GM19025 (cell line): ENCODE measurements around the gene MARK1.
"Not testable (repeated sequence)": the region's sequence is repeated elsewhere in the genome, so short reads cannot be mapped to it uniquely, and the experiment has no call there.

Experiments
- ATAC-seq: cut with Tn5 transposase; IDR thresholded peaks from one replicate; pipeline ENCODE4 v1.9.1; 2021; ENCODE audit warnings: mild to moderate bottlenecking, low read depth, moderate library complexity; ENCODE audit not compliant: unreplicated experiment

The MARK1 gene

GRCh38 chr1:220604926-220605325 is 77.0 kb downstream of the MARK1 start:
- ATAC-seq = no peak

DNA sequence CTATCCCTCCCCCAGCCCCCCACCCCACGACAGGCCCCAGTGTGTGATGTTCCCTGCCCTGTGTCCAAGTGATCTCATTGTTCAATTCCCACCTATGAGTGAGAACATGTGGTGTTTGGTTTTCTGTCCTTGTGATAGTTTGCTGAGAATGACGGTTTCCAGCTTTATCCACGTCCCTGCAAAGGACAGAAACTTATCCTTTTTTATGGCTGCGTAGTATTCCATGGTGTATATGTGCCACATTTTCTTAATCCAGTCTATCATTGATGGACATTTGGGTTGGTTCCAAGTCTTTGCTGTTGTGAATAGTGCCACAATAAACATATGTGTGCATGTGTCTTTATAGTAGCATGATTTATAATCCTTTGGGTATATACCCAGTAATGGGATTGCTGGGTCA is 77.7 kb downstream of the MARK1 start:
- ATAC-seq = not testable (repeated sequence)

DNA sequence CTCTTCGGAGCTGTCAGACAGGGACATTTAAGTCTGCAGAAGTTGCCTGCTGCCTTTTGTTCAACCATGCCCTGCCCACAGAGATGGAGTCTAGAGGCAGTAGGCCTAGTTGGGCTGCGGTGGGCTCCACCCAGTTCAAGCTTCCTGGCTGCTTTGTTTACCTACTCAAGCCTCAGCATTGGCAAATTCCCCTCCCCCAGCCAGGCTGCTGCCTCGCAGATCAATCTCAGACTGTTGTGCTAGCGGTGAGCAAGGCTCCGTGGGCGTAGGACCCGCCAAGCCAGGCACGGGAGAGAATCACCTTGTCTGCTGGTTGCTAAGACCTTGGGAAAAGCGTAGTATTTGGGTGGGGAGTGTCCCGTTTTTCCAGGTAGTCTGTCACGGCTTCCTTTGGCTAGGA is 83.2 kb downstream of the MARK1 start:
- ATAC-seq = not testable (repeated sequence)

- no peak for ATAC-seq
These were observed 88.9 kb downstream of the MARK1 start for GRCh38 chr1:220616836-220617235.

DNA sequence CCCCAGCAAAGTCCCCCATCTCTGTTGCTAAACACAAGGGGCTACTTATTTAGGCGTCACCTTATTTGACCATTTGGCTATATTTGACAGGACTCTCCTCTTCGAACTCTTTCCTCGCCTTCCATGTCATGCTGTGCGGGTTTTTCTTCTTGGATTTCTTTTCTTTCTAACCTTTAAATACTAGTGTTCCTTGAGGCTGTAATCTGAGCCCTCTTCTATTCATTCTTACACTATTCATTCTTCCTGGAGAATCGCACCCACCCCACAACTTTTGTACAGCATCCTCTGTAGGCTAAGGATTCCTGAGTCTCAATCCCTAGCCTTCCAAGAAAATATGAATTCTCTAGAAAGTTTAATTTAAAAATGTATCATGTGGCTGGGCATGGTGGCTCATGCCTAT is 100.5 kb downstream of the MARK1 start:
- ATAC-seq = no peak

DNA sequence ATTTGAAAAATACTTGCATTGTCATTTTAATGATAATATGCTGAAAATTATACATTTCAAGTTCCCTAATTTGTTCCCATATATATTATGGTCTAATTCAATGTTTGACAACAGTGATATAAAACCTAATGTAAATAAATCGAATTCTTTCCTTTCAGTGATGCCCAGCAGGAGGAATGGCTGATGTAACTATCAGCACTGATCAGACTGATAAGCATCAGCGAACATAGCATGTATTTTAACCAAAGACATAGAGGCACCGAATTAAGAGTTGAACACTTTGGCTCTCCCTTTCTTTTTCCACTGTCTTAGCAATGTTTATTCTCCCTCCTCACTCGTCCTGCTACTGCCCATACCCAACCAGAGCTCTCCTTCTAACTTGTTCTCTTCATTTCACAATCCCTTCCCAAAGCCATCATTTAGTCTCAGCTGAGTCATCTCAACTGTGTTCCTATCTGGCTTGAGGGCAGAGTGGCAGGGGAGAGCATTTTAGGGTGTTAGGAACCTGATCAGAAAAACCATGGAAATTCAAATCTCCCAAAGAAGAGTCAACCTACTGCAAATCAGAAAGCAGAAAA is 103.4 kb downstream of the MARK1 start:
- ATAC-seq = no peak

- ATAC-seq = no peak
These were observed 109.8 kb downstream of the MARK1 start for GRCh38 chr1:220637759-220638158.

DNA sequence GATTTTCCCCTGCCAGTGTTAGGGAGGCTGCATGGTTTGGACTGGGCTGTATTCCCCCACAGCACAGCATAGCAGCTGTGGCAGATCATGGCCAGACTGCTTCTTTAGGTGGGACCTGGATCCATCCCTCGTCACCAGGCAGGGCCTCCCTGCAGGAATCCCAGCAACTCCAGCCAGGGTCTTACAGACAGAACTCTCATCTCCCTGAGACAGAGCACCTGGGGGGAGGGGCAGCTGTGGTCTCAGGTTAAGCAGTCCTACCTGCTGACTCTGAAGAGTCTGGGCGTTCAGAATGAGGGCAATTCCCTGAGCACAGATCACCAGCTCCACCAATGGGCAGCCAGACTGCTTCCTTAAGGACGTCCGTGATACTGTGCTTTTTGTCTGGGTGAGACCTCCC is 114.3 kb downstream of the MARK1 start:
- no peak for ATAC-seq

GRCh38 chr1:220652995-220653394 is 125.1 kb downstream of the MARK1 start:
- ATAC-seq = no peak

GRCh38 chr1:220655509-220655908 is 127.6 kb downstream of the MARK1 start:
- peak; percentile 94 for ATAC-seq

GRCh38 chr1:220655961-220656740 is 128.2 kb downstream of the MARK1 start:
- ATAC-seq = peak; percentile 5

DNA sequence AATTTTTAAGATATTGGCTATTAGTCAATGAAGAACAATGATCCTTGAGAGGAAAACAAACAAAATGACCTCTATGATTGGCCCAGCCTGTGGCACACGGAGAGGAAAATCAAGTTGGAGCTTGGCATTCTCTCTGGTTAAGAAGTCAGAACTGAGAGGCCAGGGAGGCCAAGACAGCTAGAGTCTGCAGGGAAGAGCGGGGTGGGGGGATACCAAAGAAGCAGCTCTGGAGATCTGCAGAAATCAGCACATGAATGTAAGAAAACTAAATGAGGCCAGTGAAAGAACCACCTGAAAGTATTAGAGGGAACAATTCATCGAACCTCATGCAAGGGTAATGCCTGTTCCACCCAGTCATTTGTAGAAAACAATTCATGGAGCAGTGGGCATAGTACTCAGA is 138.4 kb downstream of the MARK1 start:
- no peak for ATAC-seq

DNA sequence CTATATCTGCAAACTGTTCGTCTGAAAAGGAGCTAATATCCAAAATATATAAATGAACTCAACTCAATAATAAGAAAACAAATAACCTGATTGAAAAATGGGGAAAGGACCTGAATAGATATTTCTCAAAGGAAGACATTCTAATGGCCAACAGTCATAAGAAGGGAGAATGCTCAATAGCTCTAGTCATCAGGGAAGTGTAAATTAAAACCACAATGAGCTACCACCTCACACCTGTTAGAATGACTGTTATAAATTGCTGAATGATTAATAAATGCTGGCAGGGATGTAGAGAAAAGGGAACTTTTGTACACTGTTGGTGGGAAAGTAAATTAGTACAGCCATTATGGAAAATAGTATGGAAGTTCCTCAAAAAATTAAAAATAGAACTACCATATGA is 141.1 kb downstream of the MARK1 start:
- no peak for ATAC-seq

GRCh38 chr1:220670365-220670764 is 142.4 kb downstream of the MARK1 start:
- no peak for ATAC-seq

GRCh38 chr1:220673921-220674320 is 146.0 kb downstream of the MARK1 start:
- ATAC-seq = no peak

GRCh38 chr1:220677251-220677650 is 149.3 kb downstream of the MARK1 start:
- ATAC-seq = no peak

- ATAC-seq = peak; percentile 85
These were observed 152.2 kb downstream of the MARK1 start for GRCh38 chr1:220680085-220680687.

DNA sequence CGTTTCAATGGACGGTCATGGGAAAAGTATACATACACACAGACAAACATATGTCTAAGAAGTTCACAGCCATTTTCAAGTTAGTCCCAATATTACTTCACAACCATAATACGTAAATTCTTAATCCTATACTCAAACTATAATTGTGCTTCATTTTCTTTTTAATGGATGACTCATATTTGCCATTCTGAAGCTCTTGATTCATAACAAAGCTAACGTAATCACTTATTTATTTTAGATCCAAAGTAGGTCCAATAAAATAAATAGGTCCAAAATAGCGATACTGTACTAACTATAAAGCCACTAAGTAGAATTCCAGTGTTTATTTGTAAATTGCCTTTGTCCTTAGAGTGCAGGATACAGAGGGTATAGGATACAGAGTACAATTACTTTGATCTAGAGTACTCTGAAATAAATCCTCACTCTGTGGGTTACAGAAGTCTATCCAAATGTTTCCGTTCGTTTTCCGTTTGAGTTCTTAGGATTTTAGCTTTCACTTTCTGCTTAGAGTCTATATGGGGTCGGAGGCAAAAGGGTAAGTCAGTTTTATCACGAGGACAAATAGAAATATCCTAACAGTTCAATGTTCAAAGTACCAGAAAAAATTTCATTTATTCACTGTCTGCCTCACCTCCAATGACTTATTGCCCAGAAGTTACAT is 153.4 kb downstream of the MARK1 start:
- no peak for ATAC-seq

DNA sequence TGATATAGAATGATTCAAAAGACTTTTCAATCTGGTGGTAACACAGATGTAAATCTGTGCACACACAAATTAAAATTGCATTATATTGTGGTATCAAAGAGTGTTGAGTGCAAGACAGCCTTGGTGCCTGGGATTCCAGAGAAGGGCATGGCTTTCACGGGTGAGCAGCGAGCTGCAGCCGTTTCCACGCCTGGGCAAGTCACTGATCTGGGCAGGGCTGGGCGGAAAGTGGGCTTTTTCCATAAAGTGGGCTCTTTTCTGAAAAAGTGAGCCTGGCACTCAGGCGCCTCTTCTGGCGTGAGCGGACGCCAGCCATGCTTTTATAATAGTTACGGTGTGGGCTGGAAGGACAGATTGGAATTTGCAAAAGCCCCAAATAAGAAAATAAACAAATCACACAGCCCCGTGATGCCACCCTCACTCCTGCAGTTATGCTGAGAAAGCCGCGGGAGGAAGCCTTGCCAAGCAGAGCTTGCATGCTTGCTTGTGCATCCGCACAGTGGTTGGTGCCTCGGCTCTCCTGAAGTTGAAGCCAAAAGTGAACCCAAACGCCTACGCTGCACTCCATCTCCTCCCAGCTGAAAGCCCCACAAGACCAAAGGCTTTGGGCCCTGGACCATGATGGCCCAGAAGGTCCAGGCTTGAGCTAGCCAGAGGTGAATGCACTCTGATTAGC is 155.1 kb downstream of the MARK1 start:
- ATAC-seq = no peak

- not testable (repeated sequence) for ATAC-seq
These were observed 155.8 kb downstream of the MARK1 start for GRCh38 chr1:220683716-220684115.

DNA sequence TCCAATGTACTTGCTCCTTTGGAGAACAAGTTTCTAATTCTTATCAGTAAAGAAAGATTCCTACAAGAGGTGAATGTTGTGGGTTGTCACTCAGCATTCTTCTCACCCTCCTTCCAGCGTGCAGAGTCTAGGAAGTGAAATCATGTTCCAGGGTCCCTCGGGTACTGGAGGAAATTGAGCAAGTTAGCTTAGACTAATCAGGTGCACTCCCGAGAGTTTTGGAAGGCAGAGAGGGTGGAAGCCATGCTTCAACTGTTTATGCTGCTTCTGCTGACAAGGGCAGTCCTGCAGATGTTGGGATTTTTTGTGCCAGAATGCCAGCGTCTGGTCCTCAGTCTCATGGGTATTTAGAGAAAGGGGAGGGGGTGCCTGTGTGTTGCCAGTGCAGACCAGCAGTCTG is 157.0 kb downstream of the MARK1 start:
- ATAC-seq = no peak
